Rectal smooth muscle tissue (tissue), 1 donor: Measurements from ENCODE around the gene MAP1LC3B.

Experiments used
- H3K27ac ChIP-seq: one replicate; pipeline ENCODE4 v1.7.0; 2013; ENCODE audit warnings: low read depth, low read length, inconsistent platforms
- H3K27me3 ChIP-seq: one replicate; pipeline ENCODE4 v1.7.0; 2013; ENCODE audit warnings: low read length; ENCODE audit not compliant: control insufficient read depth, insufficient read depth
- H3K36me3 ChIP-seq: one replicate; pipeline ENCODE4 v1.7.0; 2013; ENCODE audit warnings: low read length; ENCODE audit not compliant: control insufficient read depth, insufficient read depth
- H3K4me1 ChIP-seq: one replicate; pipeline ENCODE4 v1.7.0; 2013; ENCODE audit warnings: low read length; ENCODE audit not compliant: control insufficient read depth, insufficient read depth
- H3K4me3 ChIP-seq: one replicate; pipeline ENCODE4 v1.7.0; 2013; ENCODE audit warnings: low read length
- H3K9ac ChIP-seq: one replicate; pipeline ENCODE4 v1.7.0; 2013; ENCODE audit warnings: low read length

Gene MAP1LC3B

GRCh38 chr16:87391950-87392820 lies at the start of gene MAP1LC3B:
TSS of gene MAP1LC3B (plus strand) at chr16:87392336. CDS start at chr16:87392428, 92 bp downstream.
- H3K4me3 ChIP-seq: peak within 1 kb of the TSS; percentile 69
- peak within 1 kb of the TSS; percentile 98 for H3K27ac ChIP-seq
- no peaks in the 10 kb centered on the region for H3K36me3 ChIP-seq
- H3K4me1 ChIP-seq: peaks cover 20% of the 10 kb centered on the region
- H3K27me3 ChIP-seq: no peaks in the 10 kb centered on the region
- peak within 1 kb of the TSS; percentile 67 for H3K9ac ChIP-seq

- H3K27me3 ChIP-seq: no peaks in the 10 kb centered on the region
- H3K36me3 ChIP-seq: peaks cover 32% of the 10 kb centered on the region
- no peaks in the 10 kb centered on the region for H3K4me1 ChIP-seq
- no peak overlapping the region for H3K4me3 ChIP-seq
- no peak overlapping the region for H3K9ac ChIP-seq
- H3K27ac ChIP-seq: no peak overlapping the region
Measured at GRCh38 chr16:87342504-87342903, 49.6 kb upstream of the MAP1LC3B start.

DNA sequence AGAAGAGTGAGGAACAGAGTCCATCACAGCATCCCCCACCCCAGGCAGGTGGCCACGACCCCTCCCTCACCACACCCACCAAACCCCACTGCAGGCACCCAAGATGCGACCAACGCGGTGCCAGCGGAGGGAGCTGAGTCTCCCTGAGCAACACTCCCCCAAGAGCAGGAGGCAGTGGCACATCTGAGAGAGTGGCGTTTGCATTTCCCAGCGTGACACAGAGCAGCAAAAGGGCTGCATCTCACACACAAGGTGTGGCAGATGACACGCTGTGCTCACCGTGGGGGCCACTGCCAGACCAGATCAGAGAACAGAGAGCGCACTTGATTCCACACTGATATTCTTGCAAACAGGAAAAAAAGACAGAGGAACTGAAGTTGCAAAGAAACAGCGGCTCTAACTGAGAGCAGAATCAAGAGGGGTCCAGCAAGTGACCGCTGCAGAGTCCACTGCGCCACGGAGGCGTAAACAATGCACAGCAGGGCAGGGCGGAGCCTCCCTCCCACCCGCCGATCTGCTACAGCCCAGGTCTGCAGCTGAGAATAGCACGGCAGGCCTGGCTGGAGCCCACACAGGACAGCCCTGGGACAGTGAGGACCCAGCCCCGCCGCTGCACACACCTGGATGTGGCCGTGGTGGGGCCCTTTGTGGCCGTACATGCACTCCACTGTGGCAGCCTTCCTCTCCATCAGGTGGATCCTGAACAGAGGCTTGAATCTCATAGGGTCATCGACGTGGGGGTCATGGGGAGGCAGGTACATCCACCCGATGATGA lies 49.0 kb upstream of the MAP1LC3B start:
- peaks cover 32% of the 10 kb centered on the region for H3K36me3 ChIP-seq
- no peak overlapping the region for H3K27ac ChIP-seq

GRCh38 chr16:87343753-87344050 lies 48.4 kb upstream of the MAP1LC3B start:
- peaks cover 28% of the 10 kb centered on the region for H3K36me3 ChIP-seq

More for the DNA sequence above, 49.0 kb upstream of the MAP1LC3B start:
- no peak overlapping the region for H3K9ac ChIP-seq
- no peaks in the 10 kb centered on the region for H3K4me1 ChIP-seq
- no peaks in the 10 kb centered on the region for H3K27me3 ChIP-seq
- H3K4me3 ChIP-seq: no peak overlapping the region

DNA sequence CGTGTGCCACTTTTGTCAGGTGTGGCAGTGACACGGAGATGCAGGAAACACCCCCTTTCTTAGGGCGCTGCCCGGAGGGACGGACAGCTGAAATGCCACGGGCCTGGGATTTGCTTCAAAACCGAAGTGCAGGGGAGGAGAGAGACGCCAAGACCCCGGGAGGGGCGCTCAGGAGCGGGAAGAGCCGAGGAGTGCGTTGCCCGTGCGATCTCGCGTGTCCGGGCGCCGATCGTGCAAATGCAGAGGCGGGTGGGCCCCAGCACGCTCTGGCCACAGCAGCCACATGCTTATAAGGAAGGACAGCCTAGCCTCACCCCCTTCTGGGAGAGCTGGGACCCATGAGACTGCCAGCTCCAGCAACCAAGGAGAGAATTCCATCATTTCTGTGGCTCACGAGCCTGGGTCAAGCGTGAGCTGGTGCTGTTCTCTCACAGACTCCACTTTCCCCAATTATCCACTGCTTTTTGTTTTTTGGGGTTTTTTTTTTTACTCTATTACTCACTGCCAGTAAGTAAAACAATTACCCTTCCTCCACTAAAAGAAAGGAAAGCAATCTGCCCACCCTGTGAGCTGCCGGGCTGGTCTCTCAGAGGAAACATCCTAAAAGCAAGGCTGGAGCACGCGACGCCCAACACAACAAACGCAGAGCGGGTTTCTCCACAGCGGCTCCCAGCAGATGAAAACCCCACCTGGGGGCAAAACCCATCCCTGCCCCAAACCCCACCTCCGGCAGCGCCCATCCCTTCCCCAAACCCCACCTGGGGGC lies 47.8 kb upstream of the MAP1LC3B start:
- no peak overlapping the region for H3K4me3 ChIP-seq
- H3K9ac ChIP-seq: no peak overlapping the region
- no peak overlapping the region for H3K27ac ChIP-seq
- H3K4me1 ChIP-seq: no peaks in the 10 kb centered on the region
- peaks cover 24% of the 10 kb centered on the region for H3K36me3 ChIP-seq
- H3K27me3 ChIP-seq: no peaks in the 10 kb centered on the region

More at GRCh38 chr16:87343753-87344050, 48.4 kb upstream of the MAP1LC3B start:
- Histone ChIP-seq H3K27ac (no peak overlapping the region), H3K9ac (no peak overlapping the region), H3K4me3 (no peak overlapping the region), H3K27me3 (no peaks in the 10 kb centered on the region), H3K4me1 (no peaks in the 10 kb centered on the region)

GRCh38 chr16:87344931-87345631 lies 47.1 kb upstream of the MAP1LC3B start:
- H3K4me1 ChIP-seq: no peaks in the 10 kb centered on the region
- no peak overlapping the region for H3K27ac ChIP-seq
- H3K4me3 ChIP-seq: no peak overlapping the region
- H3K9ac ChIP-seq: no peak overlapping the region
- peaks cover 21% of the 10 kb centered on the region for H3K36me3 ChIP-seq
- H3K27me3 ChIP-seq: no peaks in the 10 kb centered on the region

DNA sequence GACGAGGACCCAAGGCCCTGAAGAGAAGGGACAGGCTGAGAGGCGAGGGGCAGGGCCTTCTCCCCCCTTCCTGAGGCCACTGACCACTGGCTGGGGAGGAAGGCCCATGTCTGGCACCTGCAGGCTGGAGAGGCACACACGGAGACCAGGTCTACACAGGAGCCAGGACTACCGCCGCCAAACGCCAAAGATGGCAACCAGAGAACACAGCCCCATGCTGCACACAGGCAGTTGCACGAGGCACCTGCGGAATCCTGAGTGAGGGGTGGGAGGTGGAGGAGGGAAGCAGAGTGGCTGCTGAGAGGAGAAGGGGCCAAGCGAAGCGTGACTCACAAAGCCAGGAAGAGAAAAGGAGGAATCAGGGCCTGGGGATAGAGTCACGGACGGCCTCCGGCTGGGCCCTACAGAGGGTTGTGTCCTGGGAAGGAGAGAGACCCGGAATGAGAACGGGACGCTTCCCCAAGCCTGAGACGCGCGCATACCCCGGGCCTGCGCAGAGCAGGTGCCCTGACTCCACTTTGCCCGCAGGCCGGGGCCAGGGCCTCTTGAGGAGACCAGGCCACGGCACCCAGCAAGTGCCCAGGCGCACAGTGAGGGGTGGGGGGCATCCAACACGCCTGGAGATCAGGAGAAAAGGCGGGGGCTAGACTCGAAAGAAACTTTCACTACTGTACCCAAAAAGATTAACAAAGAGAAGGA lies 46.3 kb upstream of the MAP1LC3B start:
- no peak overlapping the region for H3K27ac ChIP-seq

GRCh38 chr16:87346517-87347060 lies 45.5 kb upstream of the MAP1LC3B start:
- Histone ChIP-seq H3K9ac (no peak overlapping the region), H3K27me3 (no peaks in the 10 kb centered on the region), H3K27ac (no peak overlapping the region), H3K4me3 (no peak overlapping the region), H3K36me3 (peaks cover 21% of the 10 kb centered on the region), H3K4me1 (no peaks in the 10 kb centered on the region)

More for the DNA sequence above, 46.3 kb upstream of the MAP1LC3B start:
- Histone ChIP-seq H3K36me3 (peaks cover 21% of the 10 kb centered on the region), H3K4me3 (no peak overlapping the region), H3K27me3 (no peaks in the 10 kb centered on the region), H3K4me1 (no peaks in the 10 kb centered on the region), H3K9ac (no peak overlapping the region)

DNA sequence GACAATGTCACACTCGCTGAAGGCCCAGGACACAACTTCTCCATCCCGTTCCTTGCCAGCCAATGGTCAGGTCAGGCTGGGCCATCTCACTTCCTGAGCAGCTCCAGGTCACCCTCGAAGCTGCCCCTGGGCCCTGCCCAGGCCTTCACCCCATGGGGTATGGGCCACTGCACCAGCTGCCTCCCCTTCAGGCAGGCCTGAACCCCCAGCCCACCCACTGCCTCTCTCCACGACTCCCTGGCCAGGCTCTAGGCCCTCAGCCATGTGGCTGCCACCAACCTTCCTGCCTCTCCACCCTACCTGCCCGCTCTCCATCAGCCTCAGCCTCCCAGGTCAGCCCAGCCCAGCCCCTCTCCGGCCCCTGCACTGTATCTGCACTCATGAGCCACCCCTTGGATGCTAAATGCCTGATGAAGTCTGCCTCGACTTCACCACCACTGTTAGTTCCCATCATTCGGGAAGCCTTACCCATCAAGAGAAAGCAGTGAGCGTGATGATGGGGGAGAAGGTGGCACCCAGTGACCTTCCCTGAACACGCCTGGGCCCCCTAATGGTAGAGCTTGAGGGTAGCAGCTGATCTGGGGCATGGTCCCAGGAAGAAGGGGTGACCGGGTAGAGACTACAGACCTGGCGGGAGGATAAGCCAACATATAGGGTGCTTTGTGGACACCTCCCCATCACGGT lies 44.1 kb upstream of the MAP1LC3B start:
- H3K27me3 ChIP-seq: no peaks in the 10 kb centered on the region
- no peak overlapping the region for H3K9ac ChIP-seq
- H3K4me3 ChIP-seq: no peak overlapping the region
- H3K36me3 ChIP-seq: peaks cover 7% of the 10 kb centered on the region
- no peaks in the 10 kb centered on the region for H3K4me1 ChIP-seq
- H3K27ac ChIP-seq: no peak overlapping the region

DNA sequence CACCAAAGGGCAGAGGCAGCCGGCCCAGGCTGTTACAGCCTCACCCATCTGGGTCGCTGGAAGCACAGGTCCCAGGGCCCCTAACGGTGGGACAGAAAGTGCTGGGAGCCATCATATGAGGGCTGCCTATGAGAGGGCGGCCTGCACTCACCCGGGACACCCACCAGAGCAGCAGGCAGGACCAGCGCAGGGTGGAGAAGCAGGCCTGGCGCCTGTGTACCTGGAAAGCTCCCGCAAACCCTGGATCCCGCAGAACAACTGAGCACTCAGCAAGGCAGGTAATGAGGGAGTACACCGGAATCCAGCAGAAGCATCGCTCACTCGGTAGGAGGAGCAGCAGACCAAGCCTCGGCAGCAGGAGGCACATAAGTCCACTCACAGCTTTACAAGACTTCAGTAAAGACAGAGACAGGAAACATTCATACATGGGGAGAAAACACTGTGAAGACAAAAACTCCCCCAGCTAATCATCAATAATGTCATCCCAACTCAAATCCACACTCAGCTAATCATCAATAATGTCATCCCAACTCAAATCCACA lies 43.4 kb upstream of the MAP1LC3B start:
- no peaks in the 10 kb centered on the region for H3K4me1 ChIP-seq
- H3K4me3 ChIP-seq: no peak overlapping the region
- H3K36me3 ChIP-seq: peaks cover 6% of the 10 kb centered on the region
- H3K27ac ChIP-seq: no peak overlapping the region
- H3K9ac ChIP-seq: no peak overlapping the region
- no peaks in the 10 kb centered on the region for H3K27me3 ChIP-seq

GRCh38 chr16:87350031-87350430 lies 42.1 kb upstream of the MAP1LC3B start:
- no peaks in the 10 kb centered on the region for H3K4me1 ChIP-seq
- peaks cover 6% of the 10 kb centered on the region for H3K36me3 ChIP-seq
- H3K9ac ChIP-seq: no peak overlapping the region
- H3K27me3 ChIP-seq: no peaks in the 10 kb centered on the region
- H3K4me3 ChIP-seq: no peak overlapping the region
- no peak overlapping the region for H3K27ac ChIP-seq
